ENCODE data around the gene PARP12.

Gene PARP12

GRCh38 chr7:139993169-139993568 is 69.6 kb downstream of the PARP12 start:
- H3K27me3 ChIP-seq (replicated peaks; ENCODE audit: control insufficient read depth, insufficient read depth, low read length): no peaks in the 10 kb centered on the region
- TF ChIP-seq CTCF (IDR thresholded peaks at IDR 0.05; ENCODE audit: insufficient read depth, low read length, poor library complexity, severe bottlenecking): no peak
- no peak overlapping the region for H3K4me3 ChIP-seq (replicated peaks; ENCODE audit: low read depth, low read length)
- H3K36me3 ChIP-seq (ENCODE audit: control insufficient read depth, insufficient read depth, low read length): no peaks in the 10 kb centered on the region; the same call in 1 of the 2 replicates
- no peak for DNase-seq (ENCODE audit: extremely low read depth, insufficient read length)

GRCh38 chr7:139992353-139993044 is 70.3 kb downstream of the PARP12 start:
- no peak for TF ChIP-seq CTCF (IDR thresholded peaks at IDR 0.05; ENCODE audit: insufficient read depth, low read length, poor library complexity, severe bottlenecking)
- H3K36me3 ChIP-seq (ENCODE audit: control insufficient read depth, insufficient read depth, low read length): no peaks in the 10 kb centered on the region; the same call in 1 of the 2 replicates
- H3K4me3 ChIP-seq (replicated peaks; ENCODE audit: low read depth, low read length): no peak overlapping the region
- H3K27me3 ChIP-seq (replicated peaks; ENCODE audit: control insufficient read depth, insufficient read depth, low read length): no peaks in the 10 kb centered on the region
- DNase-seq (ENCODE audit: extremely low read depth, insufficient read length): no peak

- Histone ChIP-seq H3K4me3 (replicated peaks; ENCODE audit: low read depth, low read length) (no peak overlapping the region), H3K36me3 (ENCODE audit: control insufficient read depth, insufficient read depth, low read length) (no peaks in the 10 kb centered on the region; the same call in 1 of the 2 replicates), H3K27me3 (replicated peaks; ENCODE audit: control insufficient read depth, insufficient read depth, low read length) (no peaks in the 10 kb centered on the region)
- TF ChIP-seq CTCF (IDR thresholded peaks at IDR 0.05; ENCODE audit: insufficient read depth, low read length, poor library complexity, severe bottlenecking): no peak
- DNase-seq (ENCODE audit: extremely low read depth, insufficient read length): no peak
These were observed 70.8 kb downstream of the PARP12 start for GRCh38 chr7:139991911-139992310.

GRCh38 chr7:139991269-139991666 is 71.5 kb downstream of the PARP12 start:
- no peak for DNase-seq (ENCODE audit: extremely low read depth, insufficient read length)
- no peak for TF ChIP-seq CTCF (IDR thresholded peaks at IDR 0.05; ENCODE audit: insufficient read depth, low read length, poor library complexity, severe bottlenecking)
- Histone ChIP-seq H3K27me3 (replicated peaks; ENCODE audit: control insufficient read depth, insufficient read depth, low read length) (no peaks in the 10 kb centered on the region), H3K36me3 (ENCODE audit: control insufficient read depth, insufficient read depth, low read length) (no peaks in the 10 kb centered on the region; the same call in 1 of the 2 replicates), H3K4me3 (replicated peaks; ENCODE audit: low read depth, low read length) (no peak overlapping the region)

GRCh38 chr7:139990571-139991268 is 72.0 kb downstream of the PARP12 start:
- H3K27me3 ChIP-seq (replicated peaks; ENCODE audit: control insufficient read depth, insufficient read depth, low read length): no peaks in the 10 kb centered on the region
- no peak for TF ChIP-seq CTCF (IDR thresholded peaks at IDR 0.05; ENCODE audit: insufficient read depth, low read length, poor library complexity, severe bottlenecking)
- no peaks in the 10 kb centered on the region; the same call in 1 of the 2 replicates for H3K36me3 ChIP-seq (ENCODE audit: control insufficient read depth, insufficient read depth, low read length)
- no peak overlapping the region for H3K4me3 ChIP-seq (replicated peaks; ENCODE audit: low read depth, low read length)
- no peak for DNase-seq (ENCODE audit: extremely low read depth, insufficient read length)
